ENCODE measurements around the gene ADAMTS3. TPM values are rescaled to one million over a fixed set of nuclear protein-coding genes. Genes with fewer than 3 reads are reported as not detected.

Gene ADAMTS3
- total and polyA plus RNA-seq, 9 of the 15 experiments (the other 6 are each of a cell fraction or from before 2014, with no cell fraction given), result 4.0 to 18.0 (median 12.1) TPM

- no peaks in the 10 kb centered on the region for H3K9me3 ChIP-seq (replicated peaks; ENCODE audit: control insufficient read depth, insufficient read depth, low read depth, low read length)
- H3K27ac ChIP-seq (ENCODE audit: extremely low read depth, low read depth, low read length), result no peak overlapping the region
- H3K4me3 ChIP-seq, result no peak overlapping the region
- DNase-seq (ENCODE audit: extremely low read depth in 1 of 4, low spot score in 3 of 4) (no peak), ATAC-seq (no peak), FAIRE-seq (no peak)
- no peak for TF ChIP-seq ZNF354B (CRISPR knock-in tag; IDR thresholded peaks at IDR 0.05)
- TF ChIP-seq PYGO2 (tag; IDR thresholded peaks at IDR 0.05), result no peak
- TF ChIP-seq ZNF146 (CRISPR knock-in tag; IDR thresholded peaks at IDR 0.05; ENCODE audit: unreplicated experiment), result no peak
- no peak for TF ChIP-seq MEF2A (IDR thresholded peaks at IDR 0.05; ENCODE audit: control insufficient read depth, low read depth, low read length)
- TF ChIP-seq ZFP30 (CRISPR knock-in tag; IDR thresholded peaks at IDR 0.05; ENCODE audit: borderline replicate concordance), result no peak
- TF ChIP-seq, protein P1, sequence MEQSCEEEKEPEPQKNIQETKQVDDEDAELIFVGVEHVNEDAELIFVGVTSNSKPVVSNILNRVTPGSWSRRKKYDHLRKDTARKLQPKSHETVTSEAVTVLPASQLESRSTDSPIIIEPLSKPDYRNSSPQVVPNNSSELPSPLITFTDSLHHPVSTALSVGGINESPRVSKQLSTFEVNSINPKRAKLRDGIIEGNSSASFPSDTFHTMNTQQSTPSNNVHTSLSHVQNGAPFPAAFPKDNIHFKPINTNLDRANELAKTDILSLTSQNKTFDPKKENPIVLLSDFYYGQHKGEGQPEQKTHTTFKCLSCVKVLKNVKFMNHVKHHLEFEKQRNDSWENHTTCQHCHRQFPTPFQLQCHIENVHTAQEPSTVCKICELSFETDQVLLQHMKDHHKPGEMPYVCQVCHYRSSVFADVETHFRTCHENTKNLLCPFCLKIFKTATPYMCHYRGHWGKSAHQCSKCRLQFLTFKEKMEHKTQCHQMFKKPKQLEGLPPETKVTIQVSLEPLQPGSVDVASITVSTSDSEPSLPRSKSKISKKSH (CRISPR knock-in tag; IDR thresholded peaks at IDR 0.05), result no peak
- TF ChIP-seq PRDM10 (IDR thresholded peaks at IDR 0.05; ENCODE audit: partially characterized antibody), result no peak
- TF ChIP-seq MYC (IDR thresholded peaks at IDR 0.05; ENCODE audit: low read depth, low read length), result no peak
- no peak for TF ChIP-seq MYC (CRISPR knock-in tag; IDR thresholded peaks at IDR 0.05; ENCODE audit: borderline replicate concordance, low read depth)
- no peak overlapping the region for H3K4me2 ChIP-seq (ENCODE audit: insufficient read depth, low read length)
- H3K79me2 ChIP-seq (ENCODE audit: control insufficient read depth, insufficient read depth, low read length), result no peaks in the 10 kb centered on the region
- no peaks in the 10 kb centered on the region for H3K36me3 ChIP-seq (ENCODE audit: control insufficient read depth, insufficient read depth, low read length)
- H3K27me3 ChIP-seq (ENCODE audit: control insufficient read depth in 2 of 2, insufficient read depth in 2 of 2, low read length in 2 of 2), result no peaks in the 10 kb centered on the region
- ChIA-PET POLR2A (no interaction called here), CTCF (ENCODE audit: low intra/inter-chr PET ratio) (no interaction called here)
- H4K20me1 ChIP-seq (replicated peaks; ENCODE audit: control insufficient read depth, insufficient read depth, low read length), result no peaks in the 10 kb centered on the region
- intact Hi-C loops (cut with micrococcal nuclease), result loop anchor here (10.0 kb wide), 1 partner anchor 529 kb away; no protein-coding TSS in a partner anchor
- BruUV-seq (replicated peaks), result no TSS peak
- H3K9ac ChIP-seq (ENCODE audit: insufficient read depth in 1 of 2, low read depth in 2 of 2, low read length in 2 of 2), result no peak overlapping the region
- in situ Hi-C loops (cut with MboI), result no loop called here
- H3K4me1 ChIP-seq (replicated peaks in 1 of 2; ENCODE audit: control insufficient read depth in 2 of 2, insufficient read depth in 2 of 2, low read length in 2 of 2), result no peaks in the 10 kb centered on the region
- H2AFZ ChIP-seq (ENCODE audit: low read depth, low read length), result no peak overlapping the region
- WGBS (ENCODE audit: insufficient coverage, low coverage, missing lambda C conversion rate), result 2% methylated on average over 3 of the region's 3 CpGs
- no peaks in the 10 kb centered on the region for H3K9me1 ChIP-seq (ENCODE audit: control insufficient read depth, insufficient read depth, low read length)
Observed at GRCh38 chr4:72274251-72274650, 294.8 kb downstream of the ADAMTS3 start.

Measured in K562 (cell line).